ENCODE data around the gene SLC51A.
"Not testable (repeated sequence)": the region's sequence is repeated elsewhere in the genome, so short reads cannot be mapped to it uniquely, and the experiment has no call there.

Gene SLC51A

DNA sequence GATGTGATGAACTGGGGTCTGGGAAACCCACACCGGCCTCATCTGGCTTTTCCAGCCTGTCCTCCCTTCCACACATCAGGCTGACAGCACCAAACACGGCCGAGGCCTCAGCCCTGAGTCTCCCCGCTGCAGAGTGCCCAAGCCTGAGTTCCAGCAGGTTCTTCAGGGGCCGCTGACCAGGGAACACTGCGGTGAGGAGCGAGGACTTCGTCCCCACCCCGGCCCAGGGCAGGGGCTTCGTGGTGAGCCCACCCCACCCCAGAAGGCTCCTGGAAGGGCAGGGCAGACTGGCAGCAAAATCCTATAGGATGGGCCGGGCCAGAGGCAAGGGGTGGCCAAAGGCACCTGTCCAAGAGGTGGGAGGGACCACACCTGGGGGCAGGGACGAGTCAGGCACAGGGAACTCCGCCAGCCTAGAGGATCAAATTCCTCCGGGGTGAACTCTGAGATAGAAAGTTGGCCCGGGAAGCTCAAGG, at the start of gene SLC51A:
Gene SLC51A (plus strand): TSS at position 446 of the 476 bp plus-strand sequence. CDS start 179 bp downstream, outside the sequence.
- no peak for DNase-seq (ENCODE audit: low read depth in 2 of 2)

DNA sequence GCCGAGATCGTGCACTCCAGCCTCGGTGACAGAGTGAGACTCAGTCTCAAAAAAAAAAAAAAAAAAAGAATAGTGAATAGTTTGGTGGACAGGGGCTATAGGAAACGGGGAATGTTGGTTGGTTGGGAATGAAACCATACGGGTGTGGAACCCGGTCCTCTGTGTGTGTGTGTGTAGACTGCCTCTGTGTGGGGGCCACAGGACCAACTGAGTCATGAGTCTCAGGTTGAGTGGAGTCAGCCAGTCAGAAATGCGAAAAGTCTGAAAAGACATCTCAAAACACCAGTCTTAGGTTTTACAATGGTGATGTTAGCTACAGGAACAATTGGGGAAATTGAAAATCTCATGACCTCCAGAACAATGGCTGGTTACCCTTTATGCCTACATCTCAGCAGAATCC, 49.6 kb upstream of the SLC51A start:
- peak in 1 of 2 donors; percentile 34 for DNase-seq (ENCODE audit: low read depth in 2 of 2)

DNA sequence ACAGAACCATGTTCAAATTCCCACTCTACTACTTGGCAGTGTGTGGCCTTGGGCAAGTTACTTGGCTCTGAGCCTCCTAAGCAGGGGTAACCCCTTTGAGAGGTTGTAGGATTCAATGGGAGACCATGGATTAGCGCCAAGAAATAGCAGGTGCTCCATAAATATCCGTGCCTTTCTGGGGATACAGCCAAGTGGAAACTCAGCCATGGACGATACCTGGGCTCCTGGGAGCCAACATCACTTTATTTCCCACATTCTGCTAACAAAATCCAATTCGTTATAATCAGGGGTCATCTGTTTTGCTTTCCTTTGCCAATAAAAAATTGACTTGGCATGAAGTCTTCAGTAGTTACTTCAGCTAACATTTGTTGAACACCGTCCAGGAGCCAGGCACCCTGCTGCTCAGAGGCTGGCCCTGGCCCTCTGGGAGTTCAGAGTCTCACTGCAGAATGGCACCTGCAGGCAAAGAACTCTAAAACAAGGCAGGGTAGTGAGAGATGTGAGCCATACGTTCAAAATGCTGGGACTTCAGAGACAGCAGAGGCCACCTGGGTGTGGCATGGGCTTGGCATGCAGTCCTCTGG, 47.4 kb upstream of the SLC51A start:
- DNase-seq (ENCODE audit: low read depth in 2 of 2) = no peak

DNA sequence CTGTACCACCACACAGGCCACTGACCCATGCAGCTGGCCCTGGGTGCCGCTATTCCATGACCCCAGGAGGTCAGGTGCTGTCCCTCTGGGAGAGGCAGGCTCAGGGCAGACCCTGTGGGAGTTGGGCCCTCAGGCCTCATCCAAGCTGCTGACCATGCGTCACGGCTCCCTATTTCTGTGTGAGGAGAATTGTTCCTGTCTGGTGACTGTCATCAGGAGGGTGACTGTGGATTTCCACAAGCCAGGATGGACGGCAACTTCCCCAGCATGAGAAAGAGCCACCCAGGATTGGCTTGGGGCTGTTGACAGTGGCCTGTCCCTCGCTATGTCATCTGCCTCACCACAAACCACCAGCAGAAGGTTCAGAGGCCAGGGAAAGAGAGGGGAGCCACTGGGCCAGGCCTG, 46.5 kb upstream of the SLC51A start:
- DNase-seq (ENCODE audit: low read depth in 2 of 2) = no peak

DNA sequence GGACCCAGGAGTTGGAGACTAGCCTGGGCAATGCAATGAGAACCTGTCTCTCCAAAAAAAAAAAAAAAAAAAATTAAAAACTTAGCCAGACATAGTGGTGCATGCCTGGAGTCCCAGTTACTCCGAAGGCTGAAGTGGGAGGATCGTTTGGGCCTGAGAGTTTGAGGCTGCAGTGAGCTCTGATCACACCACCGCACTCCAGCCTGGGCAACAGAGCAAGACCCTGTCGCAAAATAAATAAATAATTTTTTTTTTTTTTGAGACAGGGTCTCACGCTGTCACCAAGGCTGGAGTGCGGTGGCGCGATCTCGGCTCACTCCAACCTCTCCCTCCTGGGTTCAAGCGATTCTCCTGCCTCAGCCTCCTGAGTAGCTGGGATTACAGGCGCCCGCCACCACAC, 46.0 kb upstream of the SLC51A start:
- DNase-seq (ENCODE audit: low read depth in 2 of 2) = not testable (repeated sequence)

DNA sequence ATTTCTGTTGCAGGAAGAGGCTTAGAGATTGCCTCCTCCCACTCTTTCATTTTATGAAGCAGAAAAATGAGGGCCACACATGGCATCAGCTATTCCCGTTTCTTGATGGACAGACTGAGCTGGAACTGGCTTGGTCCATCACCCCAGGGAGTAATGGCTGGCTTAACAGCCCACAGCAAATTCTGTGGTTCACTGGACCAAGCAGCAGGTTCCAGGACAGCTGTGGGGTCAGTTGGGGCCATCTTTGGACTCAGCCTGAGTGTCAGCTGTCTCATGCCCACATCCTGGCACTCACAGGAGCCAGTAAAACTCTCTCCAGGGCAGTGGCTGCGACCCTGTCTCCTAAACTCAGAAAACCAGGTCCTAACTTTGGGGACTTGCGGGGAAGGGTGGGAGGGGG, 41.7 kb upstream of the SLC51A start:
- no peak for DNase-seq (ENCODE audit: low read depth in 2 of 2)

DNA sequence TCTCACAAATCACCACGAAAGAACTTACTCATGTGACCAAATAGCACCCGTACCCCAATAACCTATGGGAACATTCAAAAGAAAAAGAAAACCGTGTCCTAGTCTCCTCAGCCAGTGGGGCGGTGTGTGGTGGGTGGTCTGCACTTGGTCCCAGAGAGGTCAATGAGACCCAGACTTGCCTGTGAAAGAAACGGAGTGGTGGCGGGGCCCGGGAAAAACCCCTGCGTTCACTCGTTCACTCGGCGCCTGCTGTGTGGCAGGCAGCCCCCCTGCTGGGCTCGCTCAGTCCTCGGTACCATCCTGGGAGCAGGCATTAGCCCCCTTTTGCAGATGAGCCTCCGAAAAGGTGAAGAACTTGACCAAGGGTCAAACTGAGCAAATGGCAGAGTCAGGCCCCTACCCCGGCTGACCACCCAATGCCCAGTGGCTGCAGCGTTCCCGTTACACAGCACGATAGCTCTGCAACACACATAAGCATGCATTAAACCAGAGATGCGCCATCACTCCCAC, 41.2 kb upstream of the SLC51A start:
- DNase-seq (ENCODE audit: low read depth in 2 of 2) = no peak

DNA sequence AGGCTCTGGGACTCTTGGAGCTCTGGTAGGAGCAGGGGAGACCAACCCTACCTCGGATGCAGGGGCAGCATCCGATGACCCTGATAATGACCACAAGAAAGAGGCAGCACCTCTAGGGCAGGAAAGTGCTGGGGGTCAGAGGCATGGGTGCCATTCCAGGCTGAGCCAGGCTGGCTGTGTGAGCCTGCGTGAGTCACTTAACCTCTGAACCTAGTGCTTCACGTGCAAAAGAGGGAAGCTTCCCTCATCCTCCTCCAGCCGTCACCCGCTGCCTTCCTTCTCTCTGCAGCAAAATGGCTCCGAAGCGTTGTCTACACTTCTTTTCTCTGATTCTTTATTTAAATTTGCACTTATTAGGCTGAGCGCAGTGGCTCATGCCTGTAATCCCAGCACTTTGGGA, 40.6 kb upstream of the SLC51A start:
- no peak for DNase-seq (ENCODE audit: low read depth in 2 of 2)

DNA sequence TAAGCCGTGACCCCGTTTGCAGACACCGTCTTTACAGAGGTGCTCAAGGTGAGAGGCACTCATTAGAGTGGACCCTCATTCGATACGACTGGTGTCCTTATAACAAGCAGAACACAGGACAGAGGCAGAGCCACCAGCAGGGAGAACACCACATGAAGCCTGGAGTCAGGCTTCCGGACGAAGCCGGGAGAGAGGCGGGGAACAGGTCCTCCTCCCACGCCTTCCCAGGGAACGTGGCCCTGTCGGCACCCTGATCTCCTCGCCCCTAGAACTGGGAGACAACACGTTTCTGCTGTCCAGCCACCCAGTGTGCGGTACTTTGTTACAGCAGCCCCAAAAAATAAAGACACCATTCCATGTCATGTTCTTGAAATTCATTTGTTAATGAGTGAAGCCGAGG, 38.8 kb upstream of the SLC51A start:
- DNase-seq (ENCODE audit: low read depth in 2 of 2) = no peak

DNA sequence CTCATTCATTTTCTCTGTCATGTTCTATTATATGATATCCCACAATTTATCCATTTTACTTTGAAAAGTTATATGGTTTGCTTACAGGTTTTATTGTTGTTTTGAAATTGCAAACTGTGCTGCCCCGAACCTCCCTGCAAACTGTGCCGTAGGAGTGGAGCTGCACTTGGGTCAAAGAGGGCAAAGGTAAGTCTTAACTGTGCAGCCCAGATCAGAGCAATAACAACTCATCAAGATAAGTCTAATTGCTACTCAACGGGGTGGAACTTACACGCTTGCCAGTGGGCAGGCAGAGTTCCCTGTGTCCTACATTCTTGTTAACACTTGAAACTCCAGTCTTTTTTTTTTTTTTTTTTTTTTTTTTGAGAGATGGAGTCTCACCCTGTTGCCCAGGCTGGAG, 38.4 kb upstream of the SLC51A start:
- no peak for DNase-seq (ENCODE audit: low read depth in 2 of 2)

DNA sequence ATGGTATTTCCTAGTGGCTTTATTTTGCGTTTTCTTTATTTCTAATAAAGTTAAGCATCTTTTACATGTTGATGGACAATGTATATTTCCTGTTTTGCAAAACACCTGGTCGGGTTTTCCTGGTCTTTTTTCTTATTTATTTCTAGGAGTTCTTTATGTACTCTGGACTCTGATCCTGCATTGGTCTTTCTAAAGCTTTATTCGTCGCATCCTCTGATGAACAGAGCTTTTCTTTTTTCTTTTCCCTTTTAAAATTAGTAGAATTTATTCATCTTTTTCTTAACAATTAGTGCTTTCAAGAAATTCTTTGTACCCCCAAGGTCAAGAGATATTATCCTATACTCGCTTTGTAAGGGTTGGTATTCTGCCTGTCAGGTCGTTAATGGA, 37.3 kb upstream of the SLC51A start:
- DNase-seq (ENCODE audit: low read depth in 2 of 2) = no peak

DNA sequence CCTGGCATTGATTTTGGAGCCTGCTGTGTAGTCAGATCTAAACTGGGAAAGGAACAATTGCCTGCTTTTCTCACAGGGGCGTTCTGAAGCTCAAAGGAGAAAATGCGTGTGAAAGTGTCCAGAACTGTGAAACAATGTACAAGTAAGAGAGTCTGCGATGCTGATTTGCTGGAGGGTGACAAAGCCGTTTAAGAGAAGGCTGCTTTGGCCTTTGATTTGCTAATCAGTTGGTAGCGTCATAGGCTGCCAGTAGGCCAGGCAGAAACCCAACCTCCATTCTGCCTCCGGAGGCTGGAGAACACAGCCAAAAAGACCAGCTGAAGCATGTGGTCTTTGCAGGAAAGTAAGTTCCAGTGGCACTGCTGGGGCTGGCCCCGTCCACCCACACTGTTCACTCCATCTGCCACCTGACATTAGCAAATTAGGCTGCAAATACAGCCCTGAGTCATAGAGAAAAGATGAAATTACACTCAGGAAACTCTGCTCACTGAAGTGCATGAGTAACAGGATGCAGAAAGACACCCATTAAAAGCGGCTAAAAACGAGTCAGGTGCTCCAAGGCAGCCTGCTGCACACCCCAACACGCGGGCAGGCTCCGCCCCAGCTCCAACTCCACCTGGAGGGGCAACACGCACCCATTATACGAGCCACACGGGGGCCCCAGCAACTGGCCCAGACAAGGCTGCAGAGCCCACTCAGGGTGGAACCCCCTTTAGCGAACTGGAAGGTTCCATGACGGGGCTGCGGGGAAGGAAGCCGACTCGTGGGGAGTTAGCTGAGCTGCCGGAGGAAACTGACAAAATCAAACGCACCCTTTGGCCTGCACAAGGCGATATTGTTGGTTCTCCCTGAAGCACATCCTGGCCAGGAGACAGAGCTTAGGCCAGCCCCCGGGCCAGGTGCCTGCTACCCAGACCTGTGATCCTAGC, 36.7 kb upstream of the SLC51A start:
- peak; percentile 86 to 91 for DNase-seq (ENCODE audit: low read depth in 2 of 2)

DNA sequence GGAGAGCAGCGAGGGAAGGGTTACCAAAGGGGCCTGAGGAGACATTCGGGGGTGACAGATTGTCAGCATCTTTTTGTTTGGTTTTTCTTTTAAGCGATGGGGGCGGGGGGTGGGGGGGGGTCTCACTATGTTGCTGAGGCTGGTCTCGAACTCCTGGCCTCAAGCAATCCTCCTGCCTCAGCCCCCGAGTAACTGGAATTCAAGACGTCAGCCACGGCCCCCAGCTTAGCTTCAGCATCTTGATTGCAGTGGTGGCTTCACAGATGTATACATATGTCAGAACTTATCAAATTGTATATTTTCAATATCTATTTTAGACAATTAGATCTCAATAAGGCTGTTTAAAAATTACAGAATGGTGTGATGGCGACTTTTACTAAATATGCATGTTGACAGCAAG, 36.0 kb upstream of the SLC51A start:
- no peak for DNase-seq (ENCODE audit: low read depth in 2 of 2)

DNA sequence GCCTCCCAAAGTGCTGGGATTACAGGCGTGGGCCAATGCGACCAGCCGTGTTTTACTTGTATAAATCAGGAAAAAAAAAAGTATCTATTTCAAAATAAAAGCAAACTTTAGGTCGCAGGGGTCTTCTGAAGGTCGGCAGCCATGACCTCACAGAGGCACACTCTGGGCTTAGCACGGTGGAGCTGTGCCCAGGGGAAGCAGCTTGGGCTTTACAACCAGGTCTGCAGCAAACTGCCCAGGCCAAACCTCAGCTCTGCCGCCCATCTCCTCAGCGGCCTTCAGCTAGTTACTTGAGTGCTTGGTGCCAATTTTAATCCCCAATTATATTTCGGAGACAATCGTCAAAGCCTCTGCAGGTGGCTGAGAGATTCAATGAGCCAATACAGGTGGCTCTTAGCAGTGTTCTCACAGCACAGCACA, 35.2 kb upstream of the SLC51A start:
- DNase-seq (ENCODE audit: low read depth in 2 of 2) = no peak

DNA sequence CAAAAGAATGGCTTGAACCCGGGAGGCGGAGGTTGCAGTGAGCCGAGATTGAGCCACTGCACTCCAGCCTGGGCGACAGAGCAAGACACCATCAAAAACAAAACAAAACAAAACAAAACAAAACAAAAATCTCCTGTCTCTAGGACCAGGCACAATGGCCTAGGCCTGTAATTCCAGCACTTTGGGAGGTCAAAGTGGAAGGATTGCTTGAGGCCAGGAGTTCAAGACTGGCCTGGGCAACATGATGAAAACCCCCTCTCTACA, 32.2 kb upstream of the SLC51A start:
- DNase-seq (ENCODE audit: low read depth in 2 of 2) = not testable (repeated sequence)

DNA sequence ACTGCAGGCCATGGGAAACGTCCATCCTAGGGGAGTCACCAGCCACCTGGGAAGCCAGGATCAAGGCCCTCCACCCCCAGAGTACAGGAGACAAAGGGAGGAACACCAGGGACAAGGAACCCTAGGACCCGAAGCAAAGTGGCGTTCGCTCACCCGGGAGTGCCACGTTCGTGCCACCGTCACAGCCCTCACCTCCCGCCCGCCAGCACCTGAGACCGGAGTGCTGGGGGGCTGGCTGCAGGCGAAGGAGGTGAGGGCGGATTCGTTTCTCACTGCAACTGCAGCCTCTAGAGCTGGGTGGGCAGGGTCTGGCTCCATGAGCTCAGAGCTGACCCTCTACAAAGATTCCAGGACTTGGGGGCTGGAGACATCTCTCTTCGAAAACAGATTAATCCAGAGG, 31.5 kb upstream of the SLC51A start:
- DNase-seq (ENCODE audit: low read depth in 2 of 2) = no peak

DNA sequence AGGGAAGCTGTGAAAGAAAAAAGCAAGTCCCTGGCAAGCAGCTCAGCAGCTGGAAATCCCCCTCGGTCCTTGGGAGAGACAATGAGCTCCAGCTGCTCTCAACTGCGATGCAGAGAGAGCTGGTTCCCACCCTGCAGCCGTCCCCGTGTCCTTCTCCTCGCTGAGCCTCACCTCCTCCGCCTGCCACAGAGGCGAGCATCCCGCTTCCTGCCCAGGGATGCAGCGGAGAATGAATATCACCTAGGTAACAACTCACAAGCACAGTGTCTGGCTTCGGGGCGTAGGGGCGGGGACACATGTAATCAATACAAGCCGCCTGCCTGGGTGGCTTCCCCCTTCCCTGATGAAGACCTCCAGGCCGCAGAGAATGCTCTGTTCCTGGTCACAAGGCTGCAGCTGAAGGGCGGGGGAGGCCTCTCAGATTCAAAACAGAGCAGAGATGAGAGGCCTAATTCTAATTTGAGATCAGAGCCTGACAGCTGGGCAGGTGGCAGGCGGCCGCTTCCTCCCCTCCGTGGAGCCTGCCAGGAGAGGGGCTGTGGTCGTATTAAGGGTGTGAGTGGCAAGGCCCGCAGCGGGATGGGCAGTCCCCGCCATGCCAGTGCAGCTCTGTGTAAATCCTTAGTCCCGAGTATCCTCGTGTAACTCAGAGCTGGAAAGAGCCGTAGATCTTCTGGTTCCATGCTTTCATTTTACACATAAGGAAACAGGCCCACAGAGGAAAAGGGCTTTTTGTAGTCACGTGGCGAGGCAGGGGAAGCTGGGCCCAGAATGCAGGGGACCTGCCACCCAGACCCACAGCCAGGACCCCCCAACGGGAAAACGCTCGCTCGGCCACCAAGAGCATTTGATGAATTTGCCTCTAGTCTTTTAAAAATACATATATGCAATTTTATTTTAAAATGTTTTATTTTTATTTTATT, 29.4 kb upstream of the SLC51A start:
- DNase-seq (ENCODE audit: low read depth in 2 of 2) = no peak

DNA sequence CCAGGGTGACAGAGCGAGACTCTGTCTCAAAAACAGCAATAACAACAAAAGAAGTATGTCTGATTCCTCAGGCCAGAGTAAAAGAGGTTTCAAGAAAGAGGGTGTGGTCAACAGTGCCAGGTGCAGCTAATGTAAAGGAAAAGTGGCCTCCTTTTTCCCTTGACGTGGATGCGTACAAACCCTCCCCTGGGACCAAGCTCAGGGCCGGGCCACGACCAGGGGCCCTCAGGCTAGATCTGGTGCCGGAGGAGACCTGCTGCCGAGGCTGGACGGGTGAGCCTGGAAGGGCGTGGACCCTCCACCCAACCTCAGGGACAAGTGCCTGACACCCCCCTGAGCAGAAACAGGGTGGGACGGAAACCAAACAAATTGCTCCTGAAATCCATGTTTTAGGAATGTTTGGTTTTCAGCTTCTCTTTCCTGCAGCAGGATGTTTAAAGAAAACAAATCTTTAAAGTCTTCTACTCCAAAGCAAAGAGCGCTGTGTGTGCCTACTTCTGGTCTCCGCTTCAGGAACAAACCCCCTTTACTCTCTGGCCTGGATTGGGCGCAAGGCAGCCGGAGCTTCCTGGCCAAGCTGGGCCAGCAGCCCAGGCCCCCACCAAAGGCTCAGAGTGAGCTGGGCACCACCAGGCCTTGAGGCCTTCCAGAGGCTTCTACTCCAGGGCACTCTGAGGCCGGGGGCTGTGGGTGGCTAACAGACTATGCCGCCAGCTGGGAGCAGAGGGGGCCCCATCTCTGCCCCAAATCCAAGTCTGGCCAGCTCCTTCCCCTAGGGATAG, 26.6 kb upstream of the SLC51A start:
- DNase-seq (ENCODE audit: low read depth in 2 of 2) = no peak

DNA sequence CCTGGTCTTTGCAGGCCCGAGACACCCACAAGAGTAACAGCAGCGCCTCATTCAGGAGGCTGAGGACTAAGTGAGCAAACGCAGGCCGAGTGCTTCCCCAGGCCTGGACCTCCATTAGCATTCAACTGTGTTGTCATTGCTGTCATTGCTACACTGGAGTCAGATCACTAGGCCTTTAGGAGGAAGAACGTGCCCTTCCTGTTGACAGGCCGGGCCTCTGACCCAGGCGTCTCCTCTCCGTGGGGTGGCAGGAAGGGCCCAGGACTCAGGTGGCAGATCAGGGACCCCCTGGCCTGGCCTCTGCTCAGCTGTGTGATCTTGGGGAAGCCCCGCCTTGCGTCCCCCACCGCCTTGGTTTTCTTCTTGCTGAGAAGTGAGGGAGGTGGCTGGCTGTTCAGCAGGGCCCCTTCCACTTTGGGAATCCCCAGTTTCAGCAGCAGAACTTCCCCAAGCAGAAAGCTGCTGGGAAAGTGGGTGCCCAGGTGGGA, 24.3 kb upstream of the SLC51A start:
- DNase-seq (ENCODE audit: low read depth in 2 of 2) = peak in 1 of 2 donors; percentile 52

DNA sequence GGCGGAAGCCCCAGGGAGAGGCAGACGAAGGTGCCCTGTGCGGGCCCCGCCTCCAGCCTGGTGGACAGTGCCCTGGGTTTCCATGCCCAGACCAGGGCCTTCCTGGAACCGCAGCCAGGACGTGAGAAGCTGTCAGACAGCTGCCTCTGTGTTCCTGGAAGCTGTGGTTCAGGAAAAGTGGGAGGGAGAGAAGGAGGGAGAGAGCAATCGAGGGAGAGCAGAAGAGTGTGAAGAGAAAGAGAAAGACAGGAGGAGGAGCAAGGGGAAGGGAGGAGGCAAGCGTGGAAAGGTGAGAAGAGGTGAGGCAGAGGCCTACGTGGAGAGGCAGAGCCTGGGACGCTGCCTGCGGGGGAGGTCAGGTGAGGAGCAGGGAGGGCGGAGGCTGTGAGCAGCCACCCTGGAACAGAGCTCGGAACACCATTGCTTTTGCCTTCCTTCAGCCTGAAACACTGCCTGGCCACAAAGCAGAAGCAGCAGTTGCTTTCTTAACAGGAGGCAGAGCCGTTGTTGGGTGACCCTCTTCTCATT, 23.7 kb upstream of the SLC51A start:
- no peak for DNase-seq (ENCODE audit: low read depth in 2 of 2)

Data from stimulated activated CD8-positive, alpha-beta memory T cell treated with anti-CD3 and anti-CD28 coated beads, Interleukin-15, amount 100 ng/mL, for 48 hours (primary cell).